Right lobe of liver (tissue), 4 donors: ENCODE measurements around the gene SPINT1.

Experiments
- POLR2A ChIP-seq: fragments of 450-650 bp; IDR thresholded peaks from one replicate; pipeline ENCODE4 v1.6.1; 2017; ENCODE audit warnings: antibody characterized with exemption, mild to moderate bottlenecking
- TF ChIP-seq, protein P1 (sequence below), 4 donors: fragments of 200-600 bp in 3 of 4; fragments of 450-650 bp in 1 of 4; IDR thresholded peaks; one replicate each; pipeline versions ENCODE4 v1.5.1 to v1.8.0; 2016 to 2022; ENCODE audit warnings: antibody characterized with exemption in 4 of 4, mild to moderate bottlenecking in 2 of 4
- donor health status: DM: no; HTN: no; CAD: no.
- donor health status: DM: no; HTN: no; CAD: no.
- donor health status: DM: no; HTN: yes; CAD: no.

DNA sequence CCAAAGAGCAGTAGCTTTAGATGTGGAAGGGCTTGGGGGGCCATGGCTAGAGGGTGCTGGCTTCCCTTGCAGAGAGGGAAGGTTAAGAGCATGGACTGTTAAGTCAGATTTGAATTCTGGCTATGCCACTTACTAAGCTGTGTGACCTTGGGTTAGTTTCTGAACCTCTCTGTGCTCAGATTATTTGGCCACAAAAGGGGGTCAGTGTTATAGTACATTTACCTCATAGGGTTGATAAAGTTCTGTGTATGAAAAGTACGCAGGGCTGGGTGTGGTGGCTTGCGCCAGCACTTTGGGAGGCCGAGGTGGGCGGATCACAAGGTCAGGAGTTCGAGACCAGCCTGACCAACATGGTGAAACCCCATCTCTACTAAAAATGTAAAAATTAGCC is 57.2 kb downstream of the SPINT1 start:
- no peak for TF ChIP-seq POLR2A
- TF ChIP-seq, protein P1, sequence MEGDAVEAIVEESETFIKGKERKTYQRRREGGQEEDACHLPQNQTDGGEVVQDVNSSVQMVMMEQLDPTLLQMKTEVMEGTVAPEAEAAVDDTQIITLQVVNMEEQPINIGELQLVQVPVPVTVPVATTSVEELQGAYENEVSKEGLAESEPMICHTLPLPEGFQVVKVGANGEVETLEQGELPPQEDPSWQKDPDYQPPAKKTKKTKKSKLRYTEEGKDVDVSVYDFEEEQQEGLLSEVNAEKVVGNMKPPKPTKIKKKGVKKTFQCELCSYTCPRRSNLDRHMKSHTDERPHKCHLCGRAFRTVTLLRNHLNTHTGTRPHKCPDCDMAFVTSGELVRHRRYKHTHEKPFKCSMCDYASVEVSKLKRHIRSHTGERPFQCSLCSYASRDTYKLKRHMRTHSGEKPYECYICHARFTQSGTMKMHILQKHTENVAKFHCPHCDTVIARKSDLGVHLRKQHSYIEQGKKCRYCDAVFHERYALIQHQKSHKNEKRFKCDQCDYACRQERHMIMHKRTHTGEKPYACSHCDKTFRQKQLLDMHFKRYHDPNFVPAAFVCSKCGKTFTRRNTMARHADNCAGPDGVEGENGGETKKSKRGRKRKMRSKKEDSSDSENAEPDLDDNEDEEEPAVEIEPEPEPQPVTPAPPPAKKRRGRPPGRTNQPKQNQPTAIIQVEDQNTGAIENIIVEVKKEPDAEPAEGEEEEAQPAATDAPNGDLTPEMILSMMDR (IDR thresholded peaks at IDR 0.05), result no peak
